ENCODE data around the gene PLA2G3. TPM values are rescaled to one million over a fixed set of nuclear protein-coding genes. Genes with fewer than 3 reads are reported as not detected.

PLA2G3 gene
- total and polyA plus RNA-seq, 2 donors (not counting 3 experiments of a cell fraction or from before 2014, with no cell fraction given): 0.75 to 0.84 TPM

GRCh38 chr22:31107178-31107893 is 33.0 kb downstream of the PLA2G3 start, which contains the start of gene SELENOM:
SELENOM (minus strand) TSS chr22:31107568; CDS start chr22:31107505, 63 bp downstream.
- TF ChIP-seq JUN (IDR thresholded peaks at IDR 0.05; ENCODE audit: borderline replicate concordance, insufficient read depth, insufficient read length, low read depth): no peak
- TF ChIP-seq, protein P1, sequence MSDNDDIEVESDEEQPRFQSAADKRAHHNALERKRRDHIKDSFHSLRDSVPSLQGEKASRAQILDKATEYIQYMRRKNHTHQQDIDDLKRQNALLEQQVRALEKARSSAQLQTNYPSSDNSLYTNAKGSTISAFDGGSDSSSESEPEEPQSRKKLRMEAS (IDR thresholded peaks at IDR 0.05; ENCODE audit: insufficient read depth, insufficient read length): no peak
- peak; percentile 97 to 99 for TF ChIP-seq CTCF (IDR thresholded peaks at IDR 0.05; ENCODE audit: extremely low read depth in 1 of 2, insufficient read depth in 1 of 2, low read depth in 1 of 2, low read length in 2 of 2)
- TF ChIP-seq EZH2 (IDR thresholded peaks at IDR 0.05; ENCODE audit: borderline replicate concordance, low read depth, low read length, severe bottlenecking): no peak
- TF ChIP-seq POLR2AphosphoS5 (IDR thresholded peaks at IDR 0.05; ENCODE audit: insufficient read depth, low read depth, low read length): peak; percentile 74
- TF ChIP-seq POLR2A (IDR thresholded peaks at IDR 0.05; ENCODE audit: low read depth, low read length): peak; percentile 71
- no peak for TF ChIP-seq FOS (IDR thresholded peaks at IDR 0.05; ENCODE audit: borderline replicate concordance, insufficient read depth, low read length)
- TF ChIP-seq GATA2 (IDR thresholded peaks at IDR 0.05; ENCODE audit: insufficient read depth, insufficient read length, low read depth, low read length): no peak
- TF ChIP-seq MYC (IDR thresholded peaks at IDR 0.05; ENCODE audit: low read depth, low read length): no peak
- H3K9me1 ChIP-seq (replicated peaks; ENCODE audit: control insufficient read depth, extremely low read depth, insufficient read depth, low read length): no peaks in the 10 kb centered on the region
- BruUV-seq (replicated peaks): TSS peak; percentile 75
- no peaks in the 10 kb centered on the region for H3K79me2 ChIP-seq (ENCODE audit: control insufficient read depth, insufficient read depth, low read length)
- H3K4me1 ChIP-seq (ENCODE audit: control insufficient read depth, extremely low read depth, insufficient read depth, low read length): peaks cover 11% of the 10 kb centered on the region
- peak within 1 kb of the TSS; percentile 70 for H3K9ac ChIP-seq (replicated peaks; ENCODE audit: extremely low read depth, insufficient read depth, low read length)
- peaks cover 4 to 6% of the 10 kb centered on the region in 2 experiments for H3K36me3 ChIP-seq (ENCODE audit: control insufficient read depth in 2 of 2, extremely low read depth in 1 of 2, insufficient read depth in 2 of 2, low read length in 2 of 2)
- FAIRE-seq (peak; percentile 96), DNase-seq (ENCODE audit: low read depth, low spot score) (peak; percentile 98)
- ChIA-PET POLR2A (interaction anchor here (0.5 to 1.0 kb wide), 3 partner anchors 8 to 122 kb away, joined by 3 read pairs; no protein-coding TSS in a partner anchor), CTCF (interaction anchor here (0.6 to 7.5 kb wide), 54 partner anchors 8 to 530 kb away, joined by 3 to 231 read pairs (median 4); partner anchors contain the start of genes INPP5J, LIMK2, MORC2 and PIK3IP1)
- peak within 1 kb of the TSS; percentile 10 to 85 (median 60) for H3K4me3 ChIP-seq (replicated peaks in 1 of 3; ENCODE audit: insufficient read depth in 1 of 3, low read depth in 1 of 3, low read length in 3 of 3)
- H4K20me1 ChIP-seq (replicated peaks; ENCODE audit: control insufficient read depth, extremely low read depth, insufficient read depth, low read length): no peaks in the 10 kb centered on the region
- peak within 1 kb of the TSS; percentile 64 for H3K27ac ChIP-seq (ENCODE audit: insufficient read depth, low read depth, low read length)
- intact Hi-C loops (cut with micrococcal nuclease) (loop anchor here (1.0 kb wide), 5 partner anchors 18 to 165 kb away; no protein-coding TSS in a partner anchor), dilution Hi-C loops (cut with MboI; ENCODE audit: extremely low pct_ligation_motif_present, low sequenced_read_pairs) (no loop called here)
- H3K9me3 ChIP-seq (replicated peaks; ENCODE audit: control insufficient read depth, insufficient read depth, low read length): no peaks in the 10 kb centered on the region
- no peaks in the 10 kb centered on the region for H3K27me3 ChIP-seq (ENCODE audit: control insufficient read depth in 2 of 2, insufficient read depth in 2 of 2, low read length in 2 of 2)
- H3K4me2 ChIP-seq (ENCODE audit: insufficient read depth, low read length): peak within 1 kb of the TSS; percentile 60
- peak within 1 kb of the TSS; percentile 79 for H2AFZ ChIP-seq (ENCODE audit: low read depth, low read length)
